K562 (cell line): ENCODE results near the gene ADCYAP1. TPM values are rescaled to one million over a fixed set of nuclear protein-coding genes. Genes with fewer than 3 reads are reported as not detected.

Experiments
- ARHGAP35 ChIP-seq: fragments of 450-650 bp; IDR thresholded peaks from 2 replicates; pipeline ENCODE4 v1.6.1; 2018; ENCODE audit not compliant: partially characterized antibody
- CXXC5 ChIP-seq: fragments of 250-450 bp; sonication (Bioruptor Pico); IDR thresholded peaks from 2 replicates; pipeline ENCODE4 v1.8.0; 2022; ENCODE audit warnings: inconsistent platforms, mild to moderate bottlenecking, moderate library complexity
- FOS ChIP-seq: IDR thresholded peaks from 3 replicates; pipeline ENCODE4 v1.6.1; 2011; ENCODE audit not compliant: insufficient read length; ENCODE audit errors: extremely low read depth
- FUS ChIP-seq: fragments of 200-400 bp; formaldehyde crosslinking; optimal IDR thresholded peaks from 2 replicates; pipeline ENCODE3; 2017; ENCODE audit warnings: low read depth, low read length
- GATAD2B ChIP-seq: fragments of 450-650 bp; IDR thresholded peaks from 2 replicates; pipeline ENCODE4 v1.6.1; 2017; ENCODE audit warnings: mild to moderate bottlenecking, borderline replicate concordance
- MYC ChIP-seq, 2 experiments: fragments of 250-450 bp in 1 of 2; sonication (Bioruptor Pico) in 1 of 2; IDR thresholded peaks; 2 replicates each; pipeline versions ENCODE4 v1.5.1 to v1.6.1; 2012 to 2021; ENCODE audit warnings: low read depth in 2 of 2, borderline replicate concordance in 1 of 2, improper control_type of control experiment in 1 of 2, low read length in 1 of 2, mild to moderate bottlenecking in 1 of 2, moderate library complexity in 1 of 2
- NCOR1 ChIP-seq: fragments of 450-650 bp; IDR thresholded peaks from 2 replicates; pipeline ENCODE4 v1.6.1; 2016; ENCODE audit warnings: mild to moderate bottlenecking, moderate library complexity
- NFIC ChIP-seq: fragments of 450-650 bp; IDR thresholded peaks from 2 replicates; pipeline ENCODE4 v1.6.1; 2017; ENCODE audit warnings: mild to moderate bottlenecking, inconsistent platforms
- OTX1 ChIP-seq: fragments of 450-650 bp; formaldehyde crosslinking; IDR thresholded peaks from 2 replicates; pipeline ENCODE4 v1.4.0; 2022; ENCODE audit warnings: mild to moderate bottlenecking
- RAD21 ChIP-seq, 2 experiments: fragments of 250-450 bp in 1 of 2; fragments of 450-650 bp in 1 of 2; sonication (Bioruptor Pico) in 1 of 2; formaldehyde crosslinking in 1 of 2; IDR thresholded peaks in 1 of 2; conservative IDR thresholded peaks in 1 of 2; 2 replicates each; pipeline versions ENCODE4 v1.4.0 to v1.8.0; 2020 to 2022; ENCODE audit warnings: mild to moderate bottlenecking in 2 of 2, moderate library complexity in 1 of 2
- SMC3 ChIP-seq: conservative IDR thresholded peaks from 2 replicates; pipeline ENCODE4 v1.6.1; 2011; ENCODE audit warnings: low read depth, low read length, improper control_type of control experiment; ENCODE audit not compliant: insufficient read depth
- TBP ChIP-seq: optimal IDR thresholded peaks from 2 replicates; pipeline ENCODE3; 2011; ENCODE audit warnings: low read depth, low read length, improper control_type of control experiment
- TCF3 ChIP-seq: sonication (generic); formaldehyde crosslinking; IDR thresholded peaks from 2 replicates; pipeline ENCODE4 v1.4.0; 2020; ENCODE audit warnings: mild to moderate bottlenecking, missing genetic modification reagents
- TEAD2 ChIP-seq: fragments of 450-650 bp; IDR thresholded peaks from 2 replicates; pipeline ENCODE4 v1.6.1; 2016; ENCODE audit warnings: missing genetic modification characterization, control low read depth, missing compliant biosample characterization
- ZBED1 ChIP-seq: IDR thresholded peaks from 2 replicates; pipeline ENCODE4 v1.6.1; 2014
- ZBTB8A ChIP-seq: fragments of 450-650 bp; IDR thresholded peaks from 2 replicates; pipeline ENCODE4 v1.6.1; 2018; ENCODE audit warnings: mild to moderate bottlenecking, moderate library complexity; ENCODE audit not compliant: partially characterized antibody
- ZNF133 ChIP-seq: fragments of 250-450 bp; sonication (Bioruptor Pico); IDR thresholded peaks from 2 replicates; pipeline ENCODE4 v1.4.0; 2020; ENCODE audit warnings: mild to moderate bottlenecking
- ZNF24 ChIP-seq: fragments of 450-650 bp; IDR thresholded peaks from 2 replicates; pipeline ENCODE4 v1.6.1; 2016
- ZNF3 ChIP-seq: fragments of 250-450 bp; sonication (Bioruptor Pico); IDR thresholded peaks from 2 replicates; pipeline ENCODE4 v1.5.0; 2021; ENCODE audit warnings: mild to moderate bottlenecking, moderate library complexity
- ZNF347 ChIP-seq: fragments of 450-650 bp; formaldehyde crosslinking; IDR thresholded peaks from 2 replicates; pipeline ENCODE4 v1.4.0; 2020; ENCODE audit warnings: low read depth, mild to moderate bottlenecking, moderate library complexity
- ZNF584 ChIP-seq: fragments of 200-800 bp; sonication (Bioruptor generic); IDR thresholded peaks from 2 replicates; pipeline ENCODE4 v1.6.1; 2016; ENCODE audit warnings: low read depth, mild to moderate bottlenecking, missing genetic modification characterization, missing compliant biosample characterization
- polyA plus RNA-seq, 8 experiments: library from polyadenylated mRNA; depleted of rRNA in 4 of 8; stranded (reverse) in 5 of 8; unstranded in 3 of 8; fragments of >200 nt; fragmentation: Nextera tagmentation in 2 of 8; fragmentation: Illumina TruSeq in 1 of 8; extraction: Ambion mirVana in 2 of 8; extraction: Trizol in 1 of 8; gene quantifications; 2 replicates each; pipeline versions ENCODE4 v1.2.1 to v1.2.3, GENCODE V29; 2011 to 2014; ENCODE audit warnings: inconsistent platforms in 1 of 8, missing spikeins in 1 of 8
- total RNA-seq, 7 experiments: library from RNA; depleted of rRNA in 6 of 7; stranded (reverse); fragments of >200 nt in 6 of 7; fragmentation: Illumina TruSeq in 2 of 7; extraction: Trizol in 2 of 7; gene quantifications; 2 replicates each; pipeline versions ENCODE4 v1.2.1 to v1.2.3, GENCODE V29; 2011 to 2021; ENCODE audit warnings: low replicate concordance in 1 of 7
- TF ChIP-seq, protein P1 (sequence below): fragments of 450-650 bp; formaldehyde crosslinking; IDR thresholded peaks from 2 replicates; pipeline ENCODE4 v1.4.0; 2020; ENCODE audit warnings: mild to moderate bottlenecking
- TF ChIP-seq, protein P2 (sequence below), 2 experiments: fragments of 150-350 bp in 1 of 2; IDR thresholded peaks; 2 replicates each; pipeline ENCODE4 v1.6.1; 2012 to 2016; ENCODE audit warnings: low read depth in 2 of 2, low read length in 2 of 2, mild to moderate bottlenecking in 1 of 2, moderate library complexity in 1 of 2
- TF ChIP-seq, protein P3 (sequence below): fragments of 250-450 bp; sonication (Bioruptor Pico); IDR thresholded peaks from 2 replicates; pipeline ENCODE4 v1.5.0; 2022; ENCODE audit warnings: mild to moderate bottlenecking

ADCYAP1 gene
- total and polyA plus RNA-seq, 9 of the 15 experiments (the other 6 are each of a cell fraction or from before 2014, with no cell fraction given), result 0.03 TPM; not detected in 8

DNA sequence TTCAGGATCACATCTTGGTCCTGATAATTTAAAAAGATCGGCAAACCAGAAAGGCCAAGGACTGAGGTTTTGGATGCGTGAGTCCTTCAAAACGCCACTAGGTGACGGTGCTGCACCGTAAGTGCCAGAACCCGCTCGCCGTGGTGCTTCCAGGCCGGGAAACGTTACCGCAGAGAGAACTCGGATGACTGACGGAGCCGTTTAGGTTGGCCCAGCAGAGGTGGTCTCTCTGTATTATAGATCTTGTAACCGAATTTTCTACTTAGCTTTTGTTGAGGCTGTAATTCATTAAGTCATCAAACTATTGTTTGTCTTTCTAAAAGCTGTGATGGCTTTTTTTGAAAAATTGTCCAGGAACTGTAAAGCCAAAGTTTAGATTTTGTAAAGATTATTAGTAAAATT is 39.8 kb upstream of the ADCYAP1 start (continued):
- TF ChIP-seq ZNF133 (CRISPR knock-in tag) (no peak), TEAD2 (no peak), ZNF584 (CRISPR knock-in tag) (no peak), TCF3 (CRISPR knock-in tag) (peak; percentile 33; the same call in 1 of the 2 replicates), ARHGAP35 (no peak), FUS (no peak), ZNF3 (CRISPR knock-in tag) (no peak), ZBTB8A (no peak), NCOR1 (peak; percentile 11; the same call in 1 of the 2 replicates), MYC (IDR thresholded peaks at IDR 0.05; ENCODE audit: low read depth, low read length) (peak; percentile 55; the same call in 1 of the 2 replicates), MYC (CRISPR knock-in tag; IDR thresholded peaks at IDR 0.05; ENCODE audit: borderline replicate concordance, low read depth) (no peak), GATAD2B (peak; percentile 40; the same call in 1 of the 2 replicates), RAD21 (CRISPR knock-in tag; conservative IDR thresholded peaks at IDR 0.05 in 1 of 2, IDR thresholded peaks at IDR 0.05 in 1 of 2) (peak; percentile 100), ZNF347 (CRISPR knock-in tag) (no peak), NFIC (no peak), OTX1 (CRISPR knock-in tag) (no peak), FOS (no peak), ZBED1 (no peak), SMC3 (peak; percentile 99), TBP (peak; percentile 19), CXXC5 (CRISPR knock-in tag) (peak; percentile 51; the same call in 1 of the 2 replicates), ZNF24 (peak; percentile 70; the same call in 1 of the 2 replicates)
- TF ChIP-seq, protein P1, sequence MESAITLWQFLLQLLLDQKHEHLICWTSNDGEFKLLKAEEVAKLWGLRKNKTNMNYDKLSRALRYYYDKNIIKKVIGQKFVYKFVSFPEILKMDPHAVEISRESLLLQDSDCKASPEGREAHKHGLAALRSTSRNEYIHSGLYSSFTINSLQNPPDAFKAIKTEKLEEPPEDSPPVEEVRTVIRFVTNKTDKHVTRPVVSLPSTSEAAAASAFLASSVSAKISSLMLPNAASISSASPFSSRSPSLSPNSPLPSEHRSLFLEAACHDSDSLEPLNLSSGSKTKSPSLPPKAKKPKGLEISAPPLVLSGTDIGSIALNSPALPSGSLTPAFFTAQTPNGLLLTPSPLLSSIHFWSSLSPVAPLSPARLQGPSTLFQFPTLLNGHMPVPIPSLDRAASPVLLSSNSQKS (CRISPR knock-in tag), result 0 out of 2 replicates have a peak, but pooled peaks have one; percentile 3
- TF ChIP-seq, protein P2, sequence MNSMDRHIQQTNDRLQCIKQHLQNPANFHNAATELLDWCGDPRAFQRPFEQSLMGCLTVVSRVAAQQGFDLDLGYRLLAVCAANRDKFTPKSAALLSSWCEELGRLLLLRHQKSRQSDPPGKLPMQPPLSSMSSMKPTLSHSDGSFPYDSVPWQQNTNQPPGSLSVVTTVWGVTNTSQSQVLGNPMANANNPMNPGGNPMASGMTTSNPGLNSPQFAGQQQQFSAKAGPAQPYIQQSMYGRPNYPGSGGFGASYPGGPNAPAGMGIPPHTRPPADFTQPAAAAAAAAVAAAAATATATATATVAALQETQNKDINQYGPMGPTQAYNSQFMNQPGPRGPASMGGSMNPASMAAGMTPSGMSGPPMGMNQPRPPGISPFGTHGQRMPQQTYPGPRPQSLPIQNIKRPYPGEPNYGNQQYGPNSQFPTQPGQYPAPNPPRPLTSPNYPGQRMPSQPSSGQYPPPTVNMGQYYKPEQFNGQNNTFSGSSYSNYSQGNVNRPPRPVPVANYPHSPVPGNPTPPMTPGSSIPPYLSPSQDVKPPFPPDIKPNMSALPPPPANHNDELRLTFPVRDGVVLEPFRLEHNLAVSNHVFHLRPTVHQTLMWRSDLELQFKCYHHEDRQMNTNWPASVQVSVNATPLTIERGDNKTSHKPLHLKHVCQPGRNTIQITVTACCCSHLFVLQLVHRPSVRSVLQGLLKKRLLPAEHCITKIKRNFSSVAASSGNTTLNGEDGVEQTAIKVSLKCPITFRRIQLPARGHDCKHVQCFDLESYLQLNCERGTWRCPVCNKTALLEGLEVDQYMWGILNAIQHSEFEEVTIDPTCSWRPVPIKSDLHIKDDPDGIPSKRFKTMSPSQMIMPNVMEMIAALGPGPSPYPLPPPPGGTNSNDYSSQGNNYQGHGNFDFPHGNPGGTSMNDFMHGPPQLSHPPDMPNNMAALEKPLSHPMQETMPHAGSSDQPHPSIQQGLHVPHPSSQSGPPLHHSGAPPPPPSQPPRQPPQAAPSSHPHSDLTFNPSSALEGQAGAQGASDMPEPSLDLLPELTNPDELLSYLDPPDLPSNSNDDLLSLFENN (IDR thresholded peaks at IDR 0.05; ENCODE audit: low read depth in 2 of 2, low read length in 2 of 2), result 0 out of 4 replicates have a peak, but pooled peaks of 1 of the 2 experiments have one; percentile 19
- TF ChIP-seq, protein P3, sequence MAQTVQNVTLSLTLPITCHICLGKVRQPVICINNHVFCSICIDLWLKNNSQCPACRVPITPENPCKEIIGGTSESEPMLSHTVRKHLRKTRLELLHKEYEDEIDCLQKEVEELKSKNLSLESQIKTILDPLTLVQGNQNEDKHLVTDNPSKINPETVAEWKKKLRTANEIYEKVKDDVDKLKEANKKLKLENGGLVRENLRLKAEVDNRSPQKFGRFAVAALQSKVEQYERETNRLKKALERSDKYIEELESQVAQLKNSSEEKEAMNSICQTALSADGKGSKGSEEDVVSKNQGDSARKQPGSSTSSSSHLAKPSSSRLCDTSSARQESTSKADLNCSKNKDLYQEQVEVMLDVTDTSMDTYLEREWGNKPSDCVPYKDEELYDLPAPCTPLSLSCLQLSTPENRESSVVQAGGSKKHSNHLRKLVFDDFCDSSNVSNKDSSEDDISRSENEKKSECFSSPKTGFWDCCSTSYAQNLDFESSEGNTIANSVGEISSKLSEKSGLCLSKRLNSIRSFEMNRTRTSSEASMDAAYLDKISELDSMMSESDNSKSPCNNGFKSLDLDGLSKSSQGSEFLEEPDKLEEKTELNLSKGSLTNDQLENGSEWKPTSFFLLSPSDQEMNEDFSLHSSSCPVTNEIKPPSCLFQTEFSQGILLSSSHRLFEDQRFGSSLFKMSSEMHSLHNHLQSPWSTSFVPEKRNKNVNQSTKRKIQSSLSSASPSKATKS (CRISPR knock-in tag), result no peak
